NCI-H526 treated with DMSO at 0.1 percent for 48 hours (cell line): ENCODE data around the gene STOML2.
A peak's percentile ranks its signal among the peaks of the same experiment; 100 is the strongest.

Experiments used
- DNase-seq: peaks from one replicate; lab custom pipeline; 2025; lab: John Stamatoyannopoulos, UW

STOML2 gene

DNA sequence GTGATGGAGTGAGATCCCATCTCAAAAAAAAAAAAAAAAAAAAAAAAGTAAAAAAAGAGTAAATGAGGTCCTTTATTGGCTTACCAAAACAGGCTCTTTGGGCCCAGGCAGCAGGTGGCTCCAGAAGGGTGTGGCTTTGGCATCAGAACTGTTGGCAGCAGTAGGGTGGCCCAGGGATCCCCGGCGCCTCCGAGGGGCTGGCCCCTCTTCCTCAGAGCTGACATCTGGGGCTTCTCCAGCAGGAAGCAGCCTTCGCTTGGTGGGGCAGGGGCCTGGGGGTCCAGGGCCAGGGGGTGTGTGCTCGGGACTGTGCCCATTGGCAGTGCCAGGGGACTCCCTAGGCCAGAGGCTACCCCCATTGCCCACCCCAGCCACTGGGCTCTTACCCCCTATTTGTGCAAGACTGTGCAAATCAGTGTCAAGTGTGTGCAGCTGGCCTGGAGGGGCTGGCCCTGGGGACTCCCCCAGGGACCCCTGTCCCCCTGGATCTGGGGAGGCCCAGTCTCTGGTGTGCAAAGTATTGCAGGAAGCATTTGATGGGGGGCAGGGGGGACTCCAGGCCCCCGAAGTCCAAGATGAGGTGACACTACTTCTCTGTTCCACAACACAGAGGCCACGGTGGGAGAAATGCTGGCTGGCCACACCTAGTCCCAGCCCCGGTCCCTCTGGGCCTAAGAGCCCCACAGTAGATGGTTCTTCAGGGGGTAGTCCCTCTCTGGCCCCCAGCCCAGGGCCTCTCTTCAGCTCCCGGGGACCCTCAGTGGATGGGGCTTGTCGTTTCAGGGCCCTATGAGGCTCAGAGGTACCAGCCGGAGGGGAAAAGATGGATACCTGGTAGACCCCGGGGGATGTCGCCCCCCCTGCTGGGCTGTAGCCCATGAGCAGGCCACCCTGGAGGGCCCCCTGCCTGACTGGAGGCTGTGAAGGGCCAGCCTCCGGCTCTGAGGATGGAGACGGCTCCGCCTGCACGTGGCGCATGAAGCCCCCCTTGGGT is 4.7 kb upstream of the STOML2 start:
- DNase-seq = no peak

DNA sequence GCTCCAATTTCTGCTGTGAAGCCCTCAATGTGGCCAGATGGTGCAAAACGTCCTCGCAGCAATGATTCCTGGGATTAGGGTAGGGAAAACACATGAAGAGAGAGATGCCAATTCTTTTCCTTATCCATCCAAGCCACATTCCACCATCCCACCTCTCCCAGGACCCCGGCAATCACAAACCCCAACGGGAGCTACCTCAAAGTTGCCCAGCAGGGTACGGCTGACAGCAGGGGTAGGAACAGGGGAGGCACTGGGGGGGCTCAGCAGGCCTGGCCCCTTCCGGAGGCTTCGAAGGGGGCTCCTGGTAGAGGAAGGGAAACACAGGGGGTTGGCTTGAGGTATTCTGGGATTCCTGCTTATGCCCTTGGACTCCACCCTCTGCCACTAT is 3.4 kb upstream of the STOML2 start:
- DNase-seq = no peak

DNA sequence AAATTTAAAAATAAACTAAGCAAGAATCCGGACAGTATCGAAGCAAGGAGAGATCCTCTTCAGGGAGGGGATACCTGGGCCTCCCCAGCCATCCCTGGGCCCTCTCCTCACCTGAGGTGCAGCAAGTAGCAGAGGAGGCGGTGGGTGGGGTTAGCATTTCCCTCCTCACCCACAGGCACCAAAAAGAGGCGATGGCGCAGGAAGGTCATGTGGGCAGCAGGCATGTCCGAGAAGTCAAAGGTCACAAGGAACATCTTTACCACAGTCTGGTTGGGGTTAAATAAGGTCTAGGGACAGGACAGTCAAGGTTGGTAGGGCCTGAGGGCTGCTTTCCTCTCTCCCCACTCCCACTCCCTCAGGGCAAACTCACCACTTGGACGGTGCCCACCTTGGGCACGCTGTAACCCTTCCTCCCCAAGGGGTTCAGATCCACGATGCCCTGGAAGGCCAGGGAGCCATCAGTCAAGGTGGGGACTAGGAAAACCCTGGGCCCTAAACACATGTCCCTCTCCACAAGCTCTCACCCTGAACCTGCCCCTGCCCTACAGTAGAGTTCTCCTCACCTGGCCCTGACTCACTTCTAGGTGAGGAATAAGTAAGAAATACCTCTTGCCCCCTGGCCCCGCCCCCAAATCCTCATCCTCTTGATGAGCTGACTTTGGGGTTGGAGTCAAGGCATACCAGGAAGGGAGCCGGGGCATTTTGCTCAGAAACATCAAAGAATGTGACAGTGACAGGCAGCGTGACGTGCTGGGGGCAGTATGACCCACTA is 2.8 kb upstream of the STOML2 start:
- DNase-seq = no peak

DNA sequence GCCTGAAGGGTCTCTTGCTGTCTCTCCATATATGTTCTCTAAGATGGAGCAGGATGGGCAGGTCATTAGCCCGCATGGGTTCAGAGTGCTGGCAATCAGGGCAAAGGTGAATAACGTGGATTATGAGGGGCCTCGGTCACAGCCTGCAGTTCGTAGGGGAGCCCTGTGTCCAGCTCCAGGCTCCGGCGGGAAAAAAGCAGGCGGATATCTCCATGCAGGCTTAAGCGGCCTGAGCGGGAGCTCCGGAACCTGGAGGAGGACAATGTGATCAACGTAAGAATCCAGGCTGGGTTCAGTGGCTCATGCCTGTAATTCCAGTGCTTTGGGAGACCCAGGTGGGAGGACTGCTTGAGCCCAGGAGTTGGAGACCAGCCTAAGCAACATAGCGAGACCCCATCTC is 2.2 kb upstream of the STOML2 start:
- DNase-seq = no peak

DNA sequence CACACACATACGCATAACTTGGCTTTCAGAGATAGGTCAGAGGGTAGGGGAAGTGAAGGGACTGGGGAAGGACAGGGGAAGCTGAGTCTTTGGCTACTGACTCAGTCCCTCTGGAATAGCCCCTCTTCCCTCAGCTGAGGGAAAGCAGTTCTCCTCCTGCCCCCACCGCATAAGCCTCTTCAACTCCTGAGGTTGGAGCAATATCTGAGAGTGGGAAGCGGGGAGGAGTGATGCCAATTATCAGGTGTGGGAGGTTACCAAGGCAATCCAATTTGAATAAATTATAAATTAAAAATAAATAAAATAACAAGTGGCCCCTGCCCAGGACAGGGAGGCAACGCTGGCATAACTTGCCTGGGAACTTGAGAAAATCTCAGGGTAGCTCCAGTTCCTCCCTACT is 1.7 kb upstream of the STOML2 start:
- DNase-seq = no peak

DNA sequence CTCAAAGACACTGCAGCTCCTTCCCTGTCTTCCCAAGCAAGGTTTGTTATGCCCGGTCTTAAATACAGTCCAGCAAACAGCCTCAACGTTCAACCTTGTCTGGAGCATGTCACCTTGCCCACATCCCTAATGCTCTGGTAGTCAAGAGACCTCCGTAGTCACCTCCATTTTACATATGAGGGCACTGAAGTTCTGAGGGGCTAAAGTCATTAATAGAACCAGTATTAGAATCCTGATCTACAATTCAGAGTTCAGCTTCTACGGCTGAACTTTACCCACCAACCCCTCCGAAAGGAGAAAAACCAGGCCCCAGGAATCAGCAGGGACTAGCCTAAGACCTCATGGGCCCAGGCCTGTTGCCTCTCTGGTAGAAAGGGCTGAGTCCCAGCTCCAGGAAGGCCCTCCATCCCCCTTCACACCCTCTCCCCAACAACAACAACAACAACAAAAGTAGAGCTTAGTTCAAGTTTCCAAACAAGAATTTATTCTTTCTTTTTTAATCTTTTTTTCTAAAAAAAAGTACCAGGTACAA is 795 bp upstream of the STOML2 start:
- DNase-seq = no peak

DNA sequence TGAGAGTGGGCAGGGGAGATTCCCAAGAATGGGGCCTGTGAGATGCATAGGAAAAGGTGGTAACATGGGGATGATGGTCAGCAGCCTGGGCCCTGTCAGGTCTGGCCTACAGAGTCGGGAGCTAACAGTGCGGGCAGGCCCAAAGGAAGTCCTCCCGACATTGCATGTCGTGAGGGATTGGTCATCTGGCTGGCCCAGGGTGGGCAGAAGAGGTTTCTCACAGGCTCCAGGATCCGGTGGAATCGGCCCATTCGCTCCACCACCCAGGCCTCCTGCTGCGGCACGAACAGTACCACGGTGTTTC is 514 bp downstream of the STOML2 start:
- DNase-seq = no peak

DNA sequence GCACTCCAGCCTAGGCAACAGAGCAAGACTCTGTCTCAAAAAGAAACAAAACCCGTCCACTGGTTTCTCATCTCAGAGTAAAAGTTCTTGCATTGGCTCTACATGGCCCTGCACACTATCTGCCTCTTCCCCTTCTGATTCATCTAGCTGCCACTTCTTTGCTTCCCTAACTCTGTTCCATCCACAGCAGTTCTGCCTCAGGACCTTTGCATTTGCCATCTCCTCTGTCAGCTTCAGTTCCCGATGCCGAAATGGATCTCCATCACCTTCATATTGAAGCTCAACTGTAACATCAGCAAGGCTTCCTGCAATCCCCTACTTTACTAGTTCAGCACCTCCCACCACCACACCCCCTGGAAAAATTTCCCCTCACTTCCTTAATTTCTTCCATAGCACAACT is 5.4 kb downstream of the STOML2 start:
- no peak for DNase-seq

DNA sequence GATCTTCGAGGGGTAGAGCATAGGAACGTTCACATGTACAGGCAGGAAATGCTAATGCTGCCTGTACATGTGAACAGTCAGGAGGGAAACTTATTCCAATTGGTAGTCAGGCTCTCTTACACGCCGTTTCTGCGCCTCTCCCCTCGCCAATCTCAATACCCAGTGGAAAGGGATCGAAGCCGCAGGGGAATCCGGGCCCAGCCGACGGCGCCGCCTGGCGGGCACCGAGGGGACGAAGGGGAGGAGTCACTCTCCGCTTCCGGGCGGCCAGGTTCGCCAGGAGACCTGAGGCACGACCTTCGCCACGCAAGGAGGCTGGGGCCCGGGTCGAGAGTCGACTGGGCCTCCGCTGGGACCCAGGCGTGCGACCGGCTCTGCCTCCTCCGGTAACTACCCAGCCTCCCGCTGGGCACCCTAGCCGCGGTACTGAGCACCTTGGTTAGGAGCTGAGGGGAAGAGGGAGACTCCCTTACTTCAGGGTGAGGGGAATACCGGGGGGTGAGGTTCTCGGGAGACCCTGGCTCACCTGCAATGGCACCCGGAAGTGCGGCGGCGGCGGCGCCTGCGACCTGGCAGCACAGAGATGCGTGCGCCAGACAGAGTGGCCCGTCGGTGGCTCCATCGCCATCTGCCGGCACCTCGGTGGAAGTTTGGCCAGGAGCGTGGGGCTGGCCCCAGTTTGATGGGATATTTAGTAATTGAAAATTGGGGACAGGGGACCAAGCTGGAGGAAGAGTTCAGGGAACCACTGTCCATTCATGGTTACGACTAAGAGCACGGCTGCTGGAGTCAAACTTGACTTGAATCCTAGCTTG is 6.7 kb downstream of the STOML2 start, which contains the start of gene PIGO:
PIGO (minus strand) TSS at position 557 of the 815 bp plus-strand sequence. CDS start 1,026 bp downstream, outside the sequence.
- DNase-seq = peak; percentile 76

DNA sequence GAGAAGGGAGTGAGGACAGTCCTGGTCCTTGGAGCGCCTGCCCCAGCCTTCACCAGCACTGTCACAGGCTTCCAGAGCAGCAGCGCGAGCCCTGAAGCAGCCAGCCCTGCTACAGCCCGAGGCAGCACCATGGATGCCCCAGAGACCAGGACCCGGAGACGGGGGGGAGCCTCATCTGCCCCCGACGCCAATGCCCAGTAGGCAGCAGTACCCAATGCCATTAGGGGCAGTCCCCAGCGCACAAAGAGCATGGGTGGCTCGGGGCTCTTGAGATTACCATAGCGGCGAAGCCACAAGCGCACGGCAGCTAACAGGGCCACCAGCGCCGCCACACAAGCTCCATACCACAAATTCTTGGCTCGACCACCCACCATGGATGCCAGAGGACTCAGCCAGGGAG is 11.4 kb downstream of the STOML2 start:
- no peak for DNase-seq

DNA sequence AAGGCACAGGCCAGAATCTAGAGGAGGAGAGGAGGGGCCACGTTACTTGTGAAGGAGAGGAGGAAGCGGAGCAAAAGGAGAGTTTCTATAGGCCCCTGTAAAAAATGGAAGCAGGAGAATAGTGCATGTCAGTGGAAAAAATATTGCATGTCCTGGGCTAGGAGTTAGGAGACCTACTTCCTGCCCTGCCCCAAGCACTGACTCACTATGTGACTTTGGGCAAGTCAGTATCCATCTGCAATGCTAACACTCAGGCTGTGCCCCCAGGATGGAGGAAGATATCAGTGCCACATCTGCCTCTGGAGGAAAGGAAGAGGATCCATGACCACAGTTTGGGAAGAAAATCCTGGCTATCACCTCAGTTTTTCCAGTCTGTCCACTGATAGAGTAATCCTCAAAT is 13.5 kb downstream of the STOML2 start:
- DNase-seq = no peak

DNA sequence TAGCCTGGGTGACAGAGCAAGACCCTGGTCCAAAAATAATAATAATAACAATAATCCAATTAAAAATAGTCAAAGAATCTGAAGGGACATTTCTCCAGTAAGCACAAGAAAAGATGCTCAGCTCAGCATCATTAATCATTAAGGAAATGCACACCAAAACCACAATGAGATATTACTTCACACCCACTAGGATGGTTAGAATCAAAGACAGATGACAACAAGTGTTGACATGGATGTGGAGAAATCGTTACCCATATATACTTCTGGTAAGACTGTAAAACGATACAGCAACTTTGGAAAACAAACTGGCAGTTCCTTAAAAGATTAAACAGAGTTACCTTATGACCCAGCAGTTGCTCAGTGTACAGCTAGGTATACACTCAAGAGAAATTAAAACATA is 17.9 kb downstream of the STOML2 start:
- DNase-seq = no peak

DNA sequence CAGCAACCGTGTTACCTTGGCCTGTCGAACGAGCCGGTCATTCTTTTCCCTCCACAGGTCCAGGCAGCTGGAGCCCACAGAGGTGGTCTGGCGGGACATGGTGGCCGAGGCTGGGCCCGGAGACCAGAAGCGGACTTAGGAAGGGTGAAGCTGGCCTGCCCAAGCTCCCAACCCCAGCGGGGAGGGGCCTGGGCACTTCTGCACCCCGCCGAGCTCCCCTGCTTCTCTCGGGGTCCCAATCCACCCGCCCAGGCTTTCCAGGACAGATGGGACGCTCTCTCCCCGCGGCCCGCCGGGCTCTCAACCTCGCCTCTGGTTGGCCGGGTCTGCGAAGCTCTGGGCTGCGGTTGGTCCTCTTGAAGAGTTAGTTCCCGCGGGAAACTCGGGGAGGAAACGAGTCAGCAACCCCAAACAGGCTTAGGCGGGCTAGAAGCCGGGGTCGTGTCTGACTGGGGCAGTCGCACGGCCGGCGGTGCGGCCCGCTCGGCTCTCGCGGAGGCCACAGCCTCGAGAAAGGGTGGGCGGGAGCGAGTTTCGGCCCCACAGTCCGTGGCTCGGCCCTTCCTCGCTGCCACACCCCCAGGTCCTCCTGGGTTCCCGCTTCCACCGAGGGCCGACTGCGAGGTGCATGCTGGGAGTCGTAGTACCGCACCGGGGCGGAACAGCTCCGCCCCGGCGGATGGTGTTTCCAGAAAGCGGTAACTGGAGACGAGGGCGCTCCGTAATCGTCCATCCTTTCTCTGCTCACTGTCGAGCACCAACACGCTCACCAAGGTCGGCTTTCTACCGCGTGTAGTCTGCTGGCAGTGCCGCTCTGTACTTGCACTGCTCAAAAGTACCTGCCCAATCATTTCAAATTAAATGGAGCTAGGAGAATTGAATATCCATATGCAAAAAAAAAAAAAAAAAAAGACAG is 23.2 kb downstream of the STOML2 start, which contains the start of gene FANCG:
FANCG (minus strand) TSS at position 517 of the 916 bp plus-strand sequence; CDS start at position 99, 418 bp downstream.
- peak; percentile 90 for DNase-seq

DNA sequence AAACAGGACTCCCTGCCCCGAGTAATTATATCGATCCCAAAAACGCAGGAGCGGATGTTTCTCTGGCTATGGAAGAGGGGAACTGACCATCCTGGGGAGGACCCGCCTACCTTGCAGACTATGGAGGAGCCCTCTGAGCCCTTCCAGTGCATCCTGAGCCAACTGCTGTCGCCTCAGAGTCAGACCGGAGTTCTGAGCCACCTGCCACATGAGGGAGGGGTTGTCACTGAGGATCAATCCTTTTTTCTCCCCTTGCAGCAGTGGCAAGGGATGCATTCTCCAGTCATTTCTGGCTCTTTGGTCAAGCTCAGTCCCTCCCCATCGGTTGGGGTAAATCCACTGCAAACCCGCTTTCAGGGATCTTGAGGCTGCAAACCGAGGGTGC is 23.9 kb downstream of the STOML2 start:
- DNase-seq = no peak

DNA sequence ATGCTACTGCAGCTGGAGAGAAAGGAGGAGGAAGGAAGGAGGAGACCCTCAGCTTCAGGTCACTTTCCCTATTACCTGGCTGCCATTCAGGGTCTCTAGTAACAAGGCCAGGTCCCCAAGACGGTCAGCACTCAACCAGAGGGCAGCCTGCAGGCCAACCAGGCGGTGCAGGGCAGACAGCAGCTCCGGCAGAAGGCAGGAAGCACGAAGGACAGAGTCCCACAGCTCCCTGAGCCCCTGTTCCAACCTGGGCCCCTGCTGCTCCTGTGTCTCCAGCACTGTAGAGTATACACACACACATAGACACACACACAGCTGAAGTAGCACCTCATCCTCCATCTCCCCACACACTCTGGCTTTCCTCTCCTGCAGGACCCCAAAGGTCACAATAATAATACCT is 24.9 kb downstream of the STOML2 start:
- no peak for DNase-seq

DNA sequence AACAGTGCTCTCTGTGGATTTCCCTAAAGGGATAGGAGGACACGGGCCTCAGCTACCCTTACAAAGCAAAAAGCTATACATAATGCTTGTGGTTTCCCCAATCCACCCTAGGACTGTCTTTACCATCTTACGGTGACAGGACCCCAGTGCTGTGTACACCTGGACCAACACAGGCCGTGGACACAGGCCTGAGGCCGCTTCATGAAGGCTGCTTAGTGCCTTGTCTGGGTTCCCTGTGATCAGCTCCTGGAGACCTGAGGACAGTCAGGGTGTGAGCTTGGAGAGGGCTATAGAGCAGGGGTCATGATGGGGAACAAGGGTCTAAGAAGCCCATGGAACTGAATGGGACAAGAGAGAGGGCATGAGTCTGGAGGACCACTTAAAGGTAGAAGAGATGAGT is 26.1 kb downstream of the STOML2 start:
- DNase-seq = no peak

DNA sequence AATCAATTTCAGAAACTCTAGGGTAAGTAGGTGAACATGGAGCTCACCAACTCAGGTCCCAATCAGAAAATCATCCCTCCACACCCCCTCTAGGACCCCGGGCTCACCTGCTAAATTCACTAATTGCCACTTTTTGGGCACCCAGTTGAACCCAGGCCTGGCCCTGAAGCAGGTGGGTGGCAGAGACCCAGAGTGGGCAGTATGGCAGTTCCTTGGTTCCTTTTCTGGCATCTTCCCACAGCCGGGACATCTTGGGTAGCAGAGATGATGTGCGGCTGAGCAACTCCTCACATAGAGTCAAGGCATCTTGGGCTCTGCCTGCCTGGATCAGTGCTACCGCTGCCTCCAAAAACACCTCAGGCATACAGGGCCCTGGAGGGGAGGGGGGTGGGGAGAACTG is 27.6 kb downstream of the STOML2 start:
- no peak for DNase-seq

DNA sequence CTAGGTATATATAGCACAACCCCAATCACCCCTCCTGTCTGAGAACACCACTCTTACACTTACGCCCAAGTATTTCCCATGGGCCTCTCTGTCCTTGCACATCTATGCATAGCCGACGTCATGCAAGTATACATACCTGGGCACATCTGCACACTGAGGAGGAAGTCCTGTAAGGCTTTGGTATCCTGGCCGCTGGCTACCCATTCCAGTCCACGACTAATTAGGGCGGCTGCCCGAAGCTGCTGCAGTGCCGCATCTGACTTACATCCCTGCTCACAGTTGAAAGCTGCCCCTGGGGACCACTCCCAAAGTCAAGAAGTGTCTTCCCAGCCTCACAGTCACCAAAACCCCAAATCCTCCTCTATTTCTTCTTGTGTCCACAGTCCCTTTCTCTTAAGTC is 28.1 kb downstream of the STOML2 start:
- DNase-seq = no peak

DNA sequence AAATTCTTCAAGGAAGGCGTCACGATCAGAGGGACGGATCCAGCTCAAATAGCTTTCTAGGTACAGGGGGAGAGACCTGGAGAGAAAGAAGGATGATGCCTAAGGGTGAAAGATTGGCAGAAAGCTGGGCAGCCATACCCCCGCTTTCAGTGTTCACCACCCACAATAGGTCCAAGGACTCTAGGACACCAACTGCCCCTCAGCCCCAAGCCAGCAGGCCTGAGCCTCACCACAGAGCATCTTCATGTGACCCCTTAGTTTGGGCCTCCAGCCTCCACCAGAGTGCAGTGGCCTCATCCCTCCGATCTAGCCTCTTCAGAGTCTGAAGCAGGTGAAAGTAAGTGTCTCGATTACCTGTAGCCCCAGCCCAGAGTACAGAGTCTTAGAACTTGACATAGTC is 28.8 kb downstream of the STOML2 start:
- DNase-seq = no peak

DNA sequence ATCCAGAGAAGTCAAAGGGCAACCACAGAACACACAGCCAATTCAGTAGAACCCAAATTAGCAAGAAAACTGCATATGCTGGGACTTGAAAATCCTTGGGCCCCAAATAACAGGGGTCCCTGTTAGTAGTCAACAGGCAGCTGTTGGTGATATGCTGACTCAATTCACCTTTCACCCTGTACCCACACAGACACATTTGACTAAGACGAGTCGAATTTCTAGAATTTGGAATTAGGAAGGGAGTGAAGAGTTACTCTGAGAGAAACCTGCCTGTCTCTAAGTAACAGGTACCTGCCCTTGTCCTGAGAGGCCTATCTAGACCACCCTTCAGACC is 29.7 kb downstream of the STOML2 start:
- no peak for DNase-seq
